ENCODE data around the gene MBD2.
"Not testable (repeated sequence)": the region's sequence is repeated elsewhere in the genome, so short reads cannot be mapped to it uniquely, and the experiment has no call there.

The MBD2 gene

GRCh38 chr18:54233747-54234146, 9.3 kb upstream of the MBD2 start:
- DNase-seq: no peak

- DNase-seq: no peak
Observed at GRCh38 chr18:54233228-54233625, 8.8 kb upstream of the MBD2 start.

DNA sequence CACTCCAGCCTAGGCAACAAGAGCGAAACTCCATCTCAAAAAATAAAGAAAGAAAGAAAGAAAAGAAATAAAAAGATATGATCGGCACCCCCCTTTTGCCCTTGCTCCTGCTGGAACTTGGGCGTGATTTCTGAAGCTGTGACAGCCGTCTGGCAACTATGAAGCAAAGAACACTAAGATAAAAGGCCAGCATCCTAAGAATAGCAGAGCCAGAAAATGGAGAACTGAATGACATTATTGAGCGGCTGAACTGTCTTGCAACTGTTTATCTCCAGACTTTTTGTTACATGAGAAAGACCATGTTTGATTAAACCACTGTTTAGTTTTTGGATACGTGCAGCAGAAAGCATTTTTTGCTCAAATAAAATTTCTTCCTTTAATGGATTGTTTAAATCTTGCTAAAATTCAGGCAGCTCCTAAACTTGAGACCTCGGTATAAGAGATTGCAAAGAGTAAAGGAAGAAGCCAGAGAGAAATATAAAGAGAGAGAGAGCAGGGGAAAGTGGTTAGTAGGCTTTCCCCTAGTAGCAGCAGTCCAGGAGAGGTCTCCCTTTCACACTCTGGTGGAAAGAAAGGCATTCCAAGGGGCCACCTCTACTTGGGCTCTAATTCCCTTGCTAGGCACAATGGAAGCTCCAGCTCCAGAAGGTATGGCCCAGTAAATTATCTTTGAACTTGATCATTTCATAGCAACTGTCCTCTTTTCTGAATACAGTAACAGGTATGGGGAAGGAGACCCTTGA, 8.2 kb upstream of the MBD2 start:
- no peak for DNase-seq

GRCh38 chr18:54229421-54230059, 5.1 kb upstream of the MBD2 start:
- peak; percentile 21 for DNase-seq

GRCh38 chr18:54228364-54228763, 3.9 kb upstream of the MBD2 start:
- no peak for DNase-seq

DNA sequence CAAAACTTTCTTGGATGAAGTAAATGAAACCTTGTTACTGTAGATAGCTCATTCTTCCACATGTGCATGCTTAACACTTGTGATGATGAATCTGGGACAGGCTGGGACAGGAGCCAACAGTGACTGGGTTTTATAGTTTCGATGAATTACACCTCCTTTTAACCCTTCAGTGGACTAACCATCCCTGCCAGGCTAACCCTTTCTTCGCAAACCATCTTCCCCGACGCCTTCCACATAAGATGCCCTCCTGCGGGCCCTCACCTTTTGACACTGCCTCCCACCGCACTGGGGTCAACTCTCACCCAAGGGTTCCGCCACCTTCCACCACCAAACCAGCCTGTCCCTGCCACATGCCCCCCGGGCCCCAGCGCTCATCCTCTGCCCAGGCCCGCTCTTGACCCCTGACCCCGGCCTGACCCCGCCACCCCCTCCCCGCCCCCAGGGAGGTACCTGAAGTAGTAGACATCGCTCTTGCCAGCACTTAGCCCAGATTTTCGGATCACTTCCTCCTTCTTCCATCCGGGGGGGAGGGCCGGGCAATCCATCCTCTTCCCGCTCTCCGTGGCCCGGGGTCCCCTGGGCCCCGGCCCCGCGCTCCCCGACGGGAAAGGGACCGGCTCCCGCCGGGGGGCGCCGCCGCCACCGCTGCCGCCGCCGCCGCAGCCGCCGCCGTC, 764 bp downstream of the MBD2 start:
- DNase-seq: peak; percentile 68

GRCh38 chr18:54222922-54223567, 1.4 kb downstream of the MBD2 start:
- peak; percentile 47 for DNase-seq

- DNase-seq: no peak
Observed at GRCh38 chr18:54220406-54220805, 4.1 kb downstream of the MBD2 start.

DNA sequence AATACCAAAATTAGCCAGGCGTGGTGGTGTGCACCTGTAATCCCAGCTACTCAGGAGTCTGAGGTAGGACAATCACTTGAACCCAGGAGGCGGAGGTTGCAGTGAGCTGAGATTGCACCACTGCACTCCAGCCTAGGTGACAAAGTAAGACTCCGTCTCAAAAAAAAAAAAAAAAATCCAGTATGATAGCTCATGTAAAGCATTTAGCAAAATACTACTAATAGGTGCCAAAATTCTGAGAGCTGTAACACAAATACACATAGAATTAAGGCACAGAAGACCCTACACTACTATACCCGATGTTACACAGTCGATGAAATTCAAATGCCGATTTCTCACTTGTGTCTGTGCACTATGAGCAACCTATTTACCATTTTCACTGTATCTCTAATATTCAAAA, 5.7 kb downstream of the MBD2 start:
- not testable (repeated sequence) for DNase-seq

DNA sequence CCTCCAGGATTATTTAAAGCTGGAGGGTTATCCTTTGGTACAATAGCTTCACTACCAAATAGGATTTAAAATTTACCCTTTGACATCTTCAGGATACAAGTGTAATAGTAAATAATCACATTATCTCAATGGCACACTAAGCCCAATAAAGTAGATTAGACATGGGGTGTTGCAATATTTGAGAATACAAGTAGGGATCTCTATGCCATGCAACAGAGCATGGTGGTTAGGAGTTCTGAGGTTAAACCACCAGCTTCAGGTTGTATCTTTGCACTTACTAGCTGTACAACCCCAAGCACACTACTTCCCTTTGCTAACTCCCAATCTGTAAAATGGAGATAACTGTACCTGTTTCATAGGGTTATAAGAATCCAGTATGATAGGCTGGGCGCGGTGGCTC, 6.2 kb downstream of the MBD2 start:
- no peak for DNase-seq

- no peak for DNase-seq
Observed at GRCh38 chr18:54217624-54218023, 6.8 kb downstream of the MBD2 start.

DNA sequence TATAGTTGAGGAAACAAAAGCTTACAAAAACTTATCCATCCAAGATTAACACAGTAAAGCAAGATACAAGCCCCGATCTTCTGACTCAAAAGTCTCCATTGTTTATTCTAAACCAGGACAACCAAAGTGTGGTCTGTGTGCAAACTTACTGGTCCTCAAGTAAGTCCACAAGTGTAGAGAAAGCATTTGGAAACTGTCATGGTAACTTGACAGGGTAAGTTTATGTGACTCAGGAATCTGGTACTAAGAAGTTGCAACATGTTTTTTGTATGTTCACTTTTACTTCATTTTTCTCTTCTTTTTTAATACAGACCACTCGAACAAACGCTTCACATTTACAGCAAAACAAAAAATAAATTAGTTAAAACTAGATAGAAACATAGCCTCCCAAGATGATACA, 9.4 kb downstream of the MBD2 start:
- DNase-seq: no peak

GRCh38 chr18:54210463-54210862, 14.0 kb downstream of the MBD2 start:
- no peak for DNase-seq

DNA sequence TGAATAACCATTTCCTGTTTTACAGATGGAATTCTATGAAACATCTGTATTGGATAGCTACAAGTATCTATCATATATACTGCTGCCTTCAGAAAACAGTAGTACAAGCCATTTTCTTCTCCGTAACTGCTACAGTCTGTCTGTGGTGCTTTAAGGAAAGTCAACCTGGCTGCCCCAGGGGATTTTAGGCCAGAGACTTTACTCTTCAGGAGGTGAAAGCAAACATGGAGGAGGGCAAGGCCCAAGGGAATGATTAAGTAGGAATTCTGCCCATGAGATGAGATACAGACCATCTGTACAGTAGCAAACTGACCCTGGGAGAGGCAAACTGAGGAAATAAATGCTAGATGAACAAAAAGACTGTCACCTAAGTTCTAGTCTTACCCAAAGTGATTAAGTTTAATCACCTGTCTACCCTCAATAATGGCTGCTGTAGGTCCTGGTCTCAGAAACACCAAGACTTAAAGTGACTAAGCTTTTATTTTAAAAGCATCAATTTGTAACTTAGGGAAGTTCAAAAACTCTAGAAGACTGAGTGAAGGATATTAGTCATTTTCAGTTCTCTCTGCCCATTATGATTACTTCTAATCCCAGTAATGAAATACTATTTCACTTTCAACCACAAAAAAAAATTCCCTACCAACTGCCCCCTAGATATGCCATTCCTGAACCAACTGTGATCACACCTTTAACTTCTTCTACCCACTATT, 14.8 kb downstream of the MBD2 start:
- no peak for DNase-seq

DNA sequence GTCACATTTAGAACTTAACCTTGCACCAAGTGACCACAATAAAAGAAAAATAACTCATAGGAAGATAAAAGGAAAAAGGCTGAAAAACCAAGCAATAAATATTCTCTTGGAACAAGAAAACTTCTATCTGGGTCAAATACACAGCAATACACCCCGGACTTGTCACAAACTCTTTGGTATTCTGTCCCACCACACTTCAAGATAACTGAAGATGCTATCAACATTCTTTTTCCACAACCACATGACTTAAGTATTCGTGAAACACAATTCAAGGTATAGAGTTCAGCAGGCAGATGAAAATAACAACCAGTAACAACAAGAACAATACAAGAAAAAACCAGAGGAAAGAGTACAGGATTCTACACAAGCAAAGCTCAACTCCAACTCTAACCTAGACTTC, 18.0 kb downstream of the MBD2 start:
- DNase-seq: no peak

DNA sequence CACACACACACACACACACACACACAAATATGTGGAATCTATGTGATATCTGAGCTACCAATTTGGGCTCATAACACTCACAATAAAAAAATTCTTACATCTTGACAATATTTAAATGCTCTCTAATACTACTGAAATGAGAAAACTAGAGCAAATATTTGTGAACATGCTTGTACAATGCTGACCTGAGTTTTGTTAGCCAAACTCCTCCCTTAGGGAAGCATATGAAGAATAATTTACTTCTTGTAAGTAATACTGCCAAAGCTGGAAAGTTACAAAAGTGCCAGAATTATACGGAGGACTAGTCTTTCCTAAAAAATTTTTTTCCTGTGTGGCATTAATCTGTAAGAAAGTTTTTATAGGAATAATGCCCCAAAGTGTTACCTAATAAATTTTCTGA, 18.5 kb downstream of the MBD2 start:
- no peak for DNase-seq

DNA sequence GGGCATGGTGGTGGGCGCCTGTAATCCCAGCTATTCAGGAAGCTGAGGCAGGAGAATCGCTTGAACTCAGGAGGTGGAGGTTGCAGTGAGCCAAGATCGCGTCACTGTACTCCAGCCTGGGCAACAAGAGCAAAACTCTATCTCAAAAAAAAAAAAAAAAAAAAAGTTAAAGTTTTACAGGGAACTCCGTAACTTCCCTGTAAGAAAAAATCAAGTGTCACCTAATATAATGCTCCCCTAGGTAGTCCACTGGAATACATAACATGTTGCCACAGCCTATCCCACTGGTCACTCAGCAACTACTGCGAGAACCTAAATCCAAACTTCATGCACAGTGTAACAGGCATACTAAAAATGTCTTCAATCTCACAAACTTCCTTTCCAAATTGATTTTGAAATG, 19.0 kb downstream of the MBD2 start:
- not testable (repeated sequence) for DNase-seq

DNA sequence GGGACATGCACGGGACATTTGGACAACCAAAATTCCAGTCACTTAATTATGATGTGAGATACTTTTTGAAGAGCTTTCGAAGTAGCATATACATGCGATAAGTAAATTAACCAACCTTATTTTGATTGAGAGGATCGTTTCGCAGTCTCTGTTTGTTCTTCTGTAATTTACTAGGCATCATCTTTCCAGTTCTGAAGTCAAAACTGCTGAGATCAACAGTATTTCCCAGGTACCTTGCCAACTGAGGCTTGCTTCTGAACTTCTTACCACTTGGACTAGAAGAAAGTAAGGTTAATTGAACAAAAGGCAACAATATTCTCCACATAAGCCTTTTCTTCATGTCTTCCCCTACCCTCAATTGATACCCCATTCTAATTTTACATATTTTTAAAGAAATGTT, 19.6 kb downstream of the MBD2 start:
- no peak for DNase-seq

GRCh38 chr18:54203914-54204313, 20.6 kb downstream of the MBD2 start:
- no peak for DNase-seq

DNA sequence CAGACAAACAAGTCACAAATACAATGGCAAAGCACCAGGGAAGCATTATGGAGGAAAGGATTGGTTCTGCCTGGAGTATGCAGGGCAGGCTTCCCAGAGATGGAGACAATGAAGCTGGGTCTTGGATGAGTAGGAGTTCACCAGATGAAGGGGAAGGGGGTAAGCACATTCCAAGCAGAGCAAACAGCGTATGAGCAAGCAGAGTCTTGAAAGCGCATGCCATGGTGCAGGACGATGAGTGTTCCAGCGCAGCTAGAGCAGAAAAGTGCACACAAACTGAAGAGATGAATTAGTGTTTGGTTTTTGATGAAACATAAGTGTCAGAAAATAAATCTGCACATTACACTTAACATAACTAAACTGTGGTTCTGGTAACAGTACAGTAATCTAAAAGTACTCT, 21.6 kb downstream of the MBD2 start:
- no peak for DNase-seq

DNA sequence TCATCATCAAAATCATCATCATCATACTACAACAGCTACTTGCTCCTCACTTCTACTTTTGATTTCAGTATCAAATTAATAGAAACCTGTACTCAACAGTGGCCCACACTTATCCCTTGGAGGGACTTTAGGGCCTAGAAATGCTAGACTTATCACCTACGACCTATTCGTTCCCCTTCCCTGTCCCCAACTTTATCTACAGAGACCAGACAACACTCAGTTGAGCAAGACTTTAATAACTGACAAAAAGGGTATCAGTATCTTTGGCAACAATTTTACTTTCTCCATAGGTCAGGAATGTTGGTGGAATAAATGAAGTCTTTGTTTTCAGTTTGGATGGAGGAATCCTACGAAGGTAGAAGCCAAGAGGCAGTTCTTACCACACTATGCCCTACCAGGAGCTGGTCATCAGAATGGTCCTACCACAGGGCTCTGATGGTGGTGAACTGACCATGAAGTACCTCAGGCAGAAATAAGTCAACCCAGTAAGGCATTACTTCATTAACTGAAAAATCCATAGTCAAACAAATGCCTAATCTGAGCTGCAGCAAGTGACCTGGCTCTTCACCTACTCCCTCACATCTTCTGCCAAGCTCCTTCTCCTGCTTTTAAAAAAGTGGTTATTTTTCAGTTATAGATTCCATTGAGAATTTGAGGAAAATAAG, 26.6 kb downstream of the MBD2 start:
- DNase-seq: no peak

DNA sequence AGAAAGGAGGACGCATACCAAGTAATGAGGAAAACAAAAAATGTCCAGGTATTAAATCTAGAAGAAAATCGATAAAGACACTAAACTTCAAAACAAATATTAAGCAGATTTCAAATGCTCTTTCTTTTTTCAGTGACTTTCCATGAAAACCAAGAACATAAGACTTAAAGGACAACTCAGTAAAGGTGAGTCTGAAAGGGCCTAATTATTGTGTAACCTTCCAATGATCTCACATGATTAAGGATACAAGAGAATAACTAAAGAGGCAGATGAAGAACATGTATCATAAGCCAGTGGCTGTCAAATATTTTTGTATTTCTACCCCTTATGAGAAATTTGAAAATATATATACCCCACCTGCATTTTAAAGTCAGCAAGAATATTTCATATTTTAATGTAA, 30.7 kb downstream of the MBD2 start:
- no peak for DNase-seq

- DNase-seq: no peak
Observed at GRCh38 chr18:54192900-54193299, 31.6 kb downstream of the MBD2 start.
